SK-N-SH (cell line): ENCODE results near the gene ANO6. TPM values are rescaled to one million over a fixed set of nuclear protein-coding genes. Genes with fewer than 3 reads are reported as not detected.

ENCODE experiments used
- CTCF ChIA-PET: fragments of 300-600, 350-600 bp; formaldehyde crosslinking; extraction: SDS; loops from one replicate; lab custom pipeline; 2021; lab: Yijun Ruan, JAX
- POLR2A ChIA-PET: fragments of 350-600 bp; sonication (Branson Sonifier 250); formaldehyde crosslinking; extraction: SDS; loops from one replicate; lab custom pipeline; 2020; ENCODE audit warnings: antibody characterized with exemption, inconsistent platforms; lab: Yijun Ruan, JAX
- DNase-seq: peaks from one replicate; pipeline ENCODE4 v3.0.0; 2012
- H2AFZ ChIP-seq: fragments of 200-600 bp; sonication (generic); 2 replicates; pipeline ENCODE4 v1.8.1; 2016; ENCODE audit warnings: antibody characterized with exemption, mild to moderate bottlenecking, low read depth
- H3F3A ChIP-seq: fragments of 200-600 bp; sonication (generic); replicated peaks from 2 replicates; pipeline ENCODE3; 2016; ENCODE audit warnings: antibody characterized with exemption, mild to moderate bottlenecking; ENCODE audit not compliant: insufficient read depth
- H3K27ac ChIP-seq, 2 experiments: fragments of 200-500 bp in 1 of 2; fragments of 200-600 bp in 1 of 2; sonication (Bioruptor generic) in 1 of 2; sonication (generic), shearing (Covaris generic) in 1 of 2; 2 replicates each; pipeline versions ENCODE4 v1.5.1 to v1.6.1; 2014 to 2016; ENCODE audit warnings: low read depth in 2 of 2, inconsistent platforms in 1 of 2, low read length in 1 of 2, mild to moderate bottlenecking in 1 of 2, mixed read lengths in 1 of 2
- H3K27me3 ChIP-seq: fragments of 200-600 bp; sonication (generic), shearing (Covaris generic); 2 replicates; pipeline ENCODE4 v1.6.1; 2016; ENCODE audit warnings: mixed run types; ENCODE audit not compliant: insufficient read depth
- H3K36me3 ChIP-seq, 2 experiments: fragments of 200-500 bp in 1 of 2; fragments of 200-600 bp in 1 of 2; sonication (Bioruptor generic) in 1 of 2; sonication (generic) in 1 of 2; replicated peaks in 1 of 2; 2 replicates each; pipeline versions ENCODE3 to v1.5.1; 2014 to 2016; ENCODE audit warnings: low read length in 1 of 2, mild to moderate bottlenecking in 1 of 2; ENCODE audit not compliant: insufficient read depth in 2 of 2, control insufficient read depth in 1 of 2
- H3K4me1 ChIP-seq, 2 experiments: fragments of 200-500 bp in 1 of 2; fragments of 200-600 bp in 1 of 2; sonication (Bioruptor generic) in 1 of 2; sonication (generic), shearing (Covaris generic) in 1 of 2; 2 replicates each; pipeline versions ENCODE4 v1.5.1 to v1.6.1; 2014 to 2016; ENCODE audit warnings: low read depth in 1 of 2, low read length in 1 of 2, mixed run types in 1 of 2; ENCODE audit not compliant: insufficient read depth in 2 of 2, control insufficient read depth in 1 of 2
- H3K4me2 ChIP-seq: fragments of 200-600 bp; sonication (generic), shearing (Covaris generic); 2 replicates; pipeline ENCODE4 v1.6.1; 2017; ENCODE audit warnings: mixed run types
- H3K4me3 ChIP-seq, 2 experiments: fragments of 200-500 bp in 1 of 2; fragments of 200-600 bp in 1 of 2; sonication (Bioruptor generic) in 1 of 2; sonication (generic), shearing (Covaris generic) in 1 of 2; 2 replicates each; pipeline versions ENCODE4 v1.5.1 to v1.8.1; 2014 to 2016; ENCODE audit warnings: low read depth in 2 of 2, inconsistent platforms in 1 of 2, low read length in 1 of 2, mild to moderate bottlenecking in 1 of 2, mixed read lengths in 1 of 2, moderate library complexity in 1 of 2
- H3K79me2 ChIP-seq: fragments of 200-600 bp; sonication (generic); 2 replicates; pipeline ENCODE4 v1.8.1; 2017; ENCODE audit warnings: mild to moderate bottlenecking; ENCODE audit not compliant: insufficient read depth
- H3K9ac ChIP-seq: fragments of 200-600 bp; sonication (generic); 2 replicates; pipeline ENCODE4 v1.6.1; 2017; ENCODE audit warnings: mixed run types
- H3K9me2 ChIP-seq: fragments of 200-600 bp; sonication (generic); 2 replicates; pipeline ENCODE4 v1.6.1; 2017; ENCODE audit warnings: mixed run types
- H3K9me3 ChIP-seq: fragments of 200-600 bp; sonication (generic); 2 replicates; pipeline ENCODE4 v1.6.1; 2017; ENCODE audit warnings: mixed run types, mild to moderate bottlenecking, moderate library complexity
- H4K20me1 ChIP-seq: fragments of 200-600 bp; sonication (generic); 2 replicates; pipeline ENCODE4 v1.6.1; 2017; ENCODE audit warnings: mild to moderate bottlenecking, mixed run types; ENCODE audit not compliant: insufficient read depth
- ELF1 ChIP-seq: IDR thresholded peaks from 2 replicates; pipeline ENCODE4 v1.4.0; 2012
- FOXJ3 ChIP-seq: sonication (generic); formaldehyde crosslinking; IDR thresholded peaks from 2 replicates; pipeline ENCODE4 v1.5.1; 2020; ENCODE audit warnings: mild to moderate bottlenecking, missing genetic modification reagents
- FOXM1 ChIP-seq: IDR thresholded peaks from 2 replicates; pipeline ENCODE4 v1.4.0; 2012; ENCODE audit warnings: low read depth, mild to moderate bottlenecking
- IRF3 ChIP-seq: fragments of 150-350 bp; IDR thresholded peaks from 2 replicates; pipeline ENCODE4 v1.6.1; 2016; ENCODE audit warnings: mild to moderate bottlenecking, low read depth, low read length
- MXI1 ChIP-seq: IDR thresholded peaks from 2 replicates; pipeline ENCODE4 v1.6.1; 2012; ENCODE audit warnings: mild to moderate bottlenecking, low read depth, low read length, improper control_type of control experiment
- NFIC ChIP-seq: IDR thresholded peaks from 2 replicates; pipeline ENCODE4 v1.4.0; 2012; ENCODE audit warnings: borderline replicate concordance
- REST ChIP-seq: IDR thresholded peaks from 2 replicates; pipeline ENCODE4 v1.6.1; 2012; ENCODE audit warnings: mild to moderate bottlenecking, low read depth, low read length, moderate library complexity
- RFX5 ChIP-seq: IDR thresholded peaks from 2 replicates; pipeline ENCODE4 v1.6.1; 2012; ENCODE audit warnings: mild to moderate bottlenecking, improper control_type of control experiment, low read length
- TAF1 ChIP-seq: IDR thresholded peaks from 2 replicates; pipeline ENCODE4 v1.6.1; 2012; ENCODE audit warnings: low read depth, mild to moderate bottlenecking, low read length, moderate library complexity, borderline replicate concordance
- USF1 ChIP-seq: IDR thresholded peaks from 2 replicates; pipeline ENCODE4 v1.4.0; 2012; ENCODE audit warnings: low read depth, borderline replicate concordance
- ZBTB33 ChIP-seq: IDR thresholded peaks from 2 replicates; pipeline ENCODE4 v1.4.0; 2012; ENCODE audit warnings: low read depth, borderline replicate concordance
- WGBS: methylation state at CpG from one replicate; pipeline ENCODE4 v1.1.6; 2017; ENCODE audit warnings: low lambda C conversion rate; 5-methylcytosine and 5-hydroxymethylcytosine counted together
- polyA plus RNA-seq, 3 experiments: library from polyadenylated mRNA; depleted of rRNA; stranded (reverse); fragments of >200 nt; gene quantifications; 2 replicates each; pipeline ENCODE4 v1.2.3, GENCODE V29; 2012

The ANO6 gene
- polyA plus RNA-seq, 1 of the 3 experiments (the other 2 are of a cell fraction) = 20.1 TPM

GRCh38 chr12:45468751-45469615 lies 253.1 kb downstream of the ANO6 start:
- TF ChIP-seq FOXJ3 = no peak
- no peak for TF ChIP-seq RFX5
- TF ChIP-seq REST = no peak
- DNase-seq = no peak
- H3K27me3 ChIP-seq = no peaks in the 10 kb centered on the region; the same call in 1 of the 2 replicates
- no peak overlapping the region for H3K4me3 ChIP-seq
- H3K9me3 ChIP-seq = no peaks in the 10 kb centered on the region
- no peaks in the 10 kb centered on the region for H3F3A ChIP-seq
- H2AFZ ChIP-seq = no peak overlapping the region
- 36% methylated on average over 8 of the region's 18 CpGs for whole genome bisulfite sequencing
- H3K36me3 ChIP-seq = no peaks in the 10 kb centered on the region
- ChIA-PET POLR2A (no interaction called here), CTCF (no interaction called here)
- H4K20me1 ChIP-seq = no peaks in the 10 kb centered on the region
- H3K79me2 ChIP-seq = no peaks in the 10 kb centered on the region
- H3K9ac ChIP-seq = no peak overlapping the region
- H3K4me2 ChIP-seq = no peak overlapping the region
- H3K4me1 ChIP-seq = peaks cover 0 to 11% of the 10 kb centered on the region in 2 experiments; a peak in 2 of 4 replicates
- H3K9me2 ChIP-seq = no peaks in the 10 kb centered on the region
- H3K27ac ChIP-seq = no peak overlapping the region

- H3K27ac ChIP-seq = no peak overlapping the region
- no peaks in the 10 kb centered on the region; the same call in 1 of the 2 replicates for H3K27me3 ChIP-seq
- no peaks in the 10 kb centered on the region for H3K9me2 ChIP-seq
- H3K4me2 ChIP-seq = no peak overlapping the region
- H3K79me2 ChIP-seq = no peaks in the 10 kb centered on the region
- ChIA-PET CTCF (no interaction called here), POLR2A (no interaction called here)
- no peaks in the 10 kb centered on the region for H3K9me3 ChIP-seq
- H3K36me3 ChIP-seq = no peaks in the 10 kb centered on the region
- H3K4me1 ChIP-seq = peaks cover 0 to 4% of the 10 kb centered on the region in 2 experiments; a peak in 2 of 4 replicates
- H3K9ac ChIP-seq = no peak overlapping the region
- 34% methylated on average over 4 of the region's 4 CpGs for WGBS
- H3K4me3 ChIP-seq = no peak overlapping the region
- H3F3A ChIP-seq = no peaks in the 10 kb centered on the region
- no peak for DNase-seq
- H4K20me1 ChIP-seq = no peaks in the 10 kb centered on the region
- no peak overlapping the region for H2AFZ ChIP-seq
- TF ChIP-seq ELF1 = no peak
- no peak for TF ChIP-seq FOXM1
- no peak for TF ChIP-seq MXI1
- no peak for TF ChIP-seq ZBTB33
- TF ChIP-seq RFX5 = no peak
- TF ChIP-seq FOXJ3 = no peak
- no peak for TF ChIP-seq TAF1
- TF ChIP-seq NFIC = no peak
- TF ChIP-seq USF1 = no peak
- TF ChIP-seq IRF3 = no peak
- TF ChIP-seq REST = no peak
These were observed 254.0 kb downstream of the ANO6 start for GRCh38 chr12:45469902-45470301.
